Mononuclear cell (primary cell): ENCODE measurements around the gene MAGEA11. TPM values are rescaled to one million over a fixed set of nuclear protein-coding genes. Genes with fewer than 3 reads are reported as not detected.
"Not testable (repeated sequence)": the region's sequence is repeated elsewhere in the genome, so short reads cannot be mapped to it uniquely, and the experiment has no call there.

Experiments used
- H3K27me3 ChIP-seq: 2 replicates; pipeline ENCODE4 v1.6.0; 2011; ENCODE audit warnings: low read length, control low read depth; ENCODE audit not compliant: insufficient read depth
- H3K4me1 ChIP-seq: 2 replicates; pipeline ENCODE4 v1.5.1; 2011; ENCODE audit warnings: mild to moderate bottlenecking, low read length, control low read depth; ENCODE audit not compliant: insufficient read depth
- H3K4me3 ChIP-seq: 2 replicates; pipeline ENCODE4 v1.5.1; 2011; ENCODE audit warnings: mild to moderate bottlenecking, low read length, moderate library complexity
- H3K9me3 ChIP-seq: 2 replicates; pipeline ENCODE4 v1.5.1; 2011; ENCODE audit warnings: low read depth, mild to moderate bottlenecking, control low read depth, low read length
- total RNA-seq: library from RNA; depleted of rRNA; stranded (reverse); fragments of >200 nt; gene quantifications from one replicate; pipeline ENCODE4 v1.2.3, GENCODE V29; 2012

The MAGEA11 gene
- total RNA-seq, 1 donor, result not detected

DNA sequence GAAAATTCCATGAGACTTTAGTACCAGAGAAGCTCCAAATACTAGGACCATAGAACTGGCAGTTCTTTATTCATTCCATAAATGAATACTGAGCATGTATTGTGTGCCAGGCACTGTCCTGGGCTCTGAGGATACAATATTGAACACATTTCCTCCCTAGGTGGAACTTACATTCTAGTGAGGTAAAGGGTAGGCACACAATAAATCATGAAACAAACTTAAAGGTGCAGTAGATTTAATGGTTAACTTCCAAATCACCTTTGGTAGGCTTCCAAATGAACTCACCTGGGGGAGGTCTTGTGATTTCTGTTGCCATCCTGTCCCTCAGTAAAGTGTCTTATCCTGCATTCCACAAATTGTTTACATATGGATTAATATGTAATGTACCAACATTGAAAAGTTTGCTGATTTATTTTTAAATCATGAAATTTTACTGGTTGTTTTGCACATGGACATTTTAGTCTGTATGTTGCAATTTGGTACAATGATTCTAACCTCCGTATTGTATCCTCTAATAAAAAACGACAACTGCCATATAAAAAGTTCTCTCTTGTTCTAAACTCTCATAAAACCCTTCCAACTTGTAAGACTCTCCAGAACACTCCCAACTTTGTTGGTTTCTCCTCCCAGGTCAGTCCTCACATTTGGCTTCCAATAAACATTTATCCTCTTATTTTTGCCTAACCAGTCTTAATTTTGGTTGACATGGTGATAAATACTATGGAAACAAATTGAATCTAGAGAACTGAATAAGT is 4.5 kb upstream of the MAGEA11 start:
- Histone ChIP-seq H3K27me3 (no peaks in the 10 kb centered on the region), H3K9me3 (no peaks in the 10 kb centered on the region), H3K4me1 (no peaks in the 10 kb centered on the region), H3K4me3 (no peak overlapping the region)

DNA sequence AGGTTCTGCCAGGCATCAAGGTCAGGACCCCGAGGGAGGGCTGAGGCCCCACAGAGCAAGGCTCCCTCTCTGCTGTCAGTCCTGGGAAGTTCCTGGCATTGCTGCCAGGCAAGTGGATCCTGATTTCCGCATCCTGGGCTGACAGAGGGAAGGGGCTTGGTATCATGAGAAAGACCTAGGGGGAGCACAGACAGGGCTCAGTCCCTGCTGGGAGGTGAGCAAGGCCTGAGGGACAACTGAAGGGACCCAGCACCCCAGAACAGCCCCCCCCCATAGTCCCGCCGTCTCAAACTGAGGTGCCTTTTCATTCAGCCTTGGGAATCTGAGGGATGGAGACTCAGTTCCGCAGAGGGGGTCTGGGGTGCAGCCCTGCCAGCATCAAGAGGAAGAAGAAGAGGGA is 971 bp downstream of the MAGEA11 start:
- no peaks in the 10 kb centered on the region for H3K4me1 ChIP-seq
- no peaks in the 10 kb centered on the region for H3K27me3 ChIP-seq
- no peaks in the 10 kb centered on the region for H3K9me3 ChIP-seq
- no peak overlapping the region for H3K4me3 ChIP-seq

DNA sequence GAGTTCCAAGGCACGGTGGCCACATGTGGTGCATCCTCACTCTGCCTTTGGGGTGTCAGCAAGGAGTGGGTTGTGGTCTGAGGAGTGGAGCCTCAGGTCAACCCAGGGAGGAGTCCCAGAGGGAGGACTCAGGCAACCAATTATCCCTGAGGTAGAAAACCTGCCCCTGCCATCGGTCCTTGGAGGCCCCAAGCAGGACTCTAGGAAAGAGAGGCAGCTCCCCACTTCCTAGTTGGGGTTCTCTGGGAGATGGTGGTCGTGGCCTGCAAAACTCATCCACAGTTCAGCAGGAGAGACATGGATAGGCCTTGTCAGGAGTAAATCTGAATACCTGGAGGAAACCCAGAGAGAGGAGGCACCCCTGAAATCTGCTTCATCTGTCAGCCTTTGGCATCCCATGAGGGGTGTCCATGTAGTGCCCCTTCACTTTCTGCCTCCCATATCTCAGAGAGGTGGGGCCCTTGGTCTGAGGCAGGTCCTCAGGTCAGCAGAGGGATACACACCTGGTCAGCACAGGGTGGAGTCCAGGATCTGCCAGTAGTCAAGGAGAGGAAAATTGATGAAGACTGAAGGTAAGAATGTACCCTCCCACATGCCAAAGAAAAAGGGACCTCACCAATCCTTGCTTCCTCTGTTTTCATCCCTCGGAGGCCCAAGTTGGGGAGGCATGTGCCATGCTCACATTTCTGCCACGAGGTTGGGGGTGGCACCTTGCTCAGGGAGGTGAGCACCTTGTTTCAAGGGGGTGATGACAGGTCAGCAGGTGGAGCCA is 1.6 kb downstream of the MAGEA11 start:
- Histone ChIP-seq H3K4me3 (no peak overlapping the region), H3K4me1 (no peaks in the 10 kb centered on the region), H3K27me3 (no peaks in the 10 kb centered on the region), H3K9me3 (no peaks in the 10 kb centered on the region)

DNA sequence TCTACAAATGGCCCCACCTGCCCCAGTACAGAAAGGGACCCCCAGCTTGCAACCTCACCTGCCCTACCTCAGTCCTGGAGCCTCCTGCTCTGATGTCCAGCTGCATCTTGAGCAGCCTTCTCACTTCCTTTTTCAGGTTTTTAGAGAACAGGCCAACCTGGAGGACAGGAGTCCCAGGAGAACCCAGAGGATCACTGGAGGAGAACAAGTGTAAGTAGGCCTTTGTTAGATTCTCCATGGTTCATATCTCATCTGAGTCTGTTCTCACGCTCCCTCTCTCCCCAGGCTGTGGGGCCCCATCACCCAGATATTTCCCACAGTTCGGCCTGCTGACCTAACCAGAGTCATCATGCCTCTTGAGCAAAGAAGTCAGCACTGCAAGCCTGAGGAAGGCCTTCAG is 3.6 kb downstream of the MAGEA11 start:
- Histone ChIP-seq H3K4me3 (no peak overlapping the region), H3K9me3 (no peaks in the 10 kb centered on the region), H3K4me1 (no peaks in the 10 kb centered on the region), H3K27me3 (no peaks in the 10 kb centered on the region)

DNA sequence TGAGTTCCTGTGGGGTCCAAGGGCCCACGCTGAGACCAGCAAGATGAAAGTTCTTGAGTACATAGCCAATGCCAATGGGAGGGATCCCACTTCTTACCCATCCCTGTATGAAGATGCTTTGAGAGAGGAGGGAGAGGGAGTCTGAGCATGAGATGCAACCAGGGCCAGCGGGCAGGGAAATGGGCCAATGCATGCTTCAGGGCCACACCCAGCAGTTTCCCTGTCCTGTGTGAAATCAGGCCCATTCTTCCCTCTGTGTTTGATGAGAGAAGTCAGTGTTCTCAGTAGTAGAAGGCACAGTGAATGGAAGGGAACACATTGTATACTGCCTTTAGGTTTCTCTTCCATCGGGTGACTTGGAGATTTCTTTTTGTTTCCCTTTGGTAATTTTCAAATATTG is 4.8 kb downstream of the MAGEA11 start:
- H3K4me3 ChIP-seq, result no peak overlapping the region
- no peaks in the 10 kb centered on the region for H3K27me3 ChIP-seq
- H3K9me3 ChIP-seq, result no peaks in the 10 kb centered on the region
- H3K4me1 ChIP-seq, result no peaks in the 10 kb centered on the region

DNA sequence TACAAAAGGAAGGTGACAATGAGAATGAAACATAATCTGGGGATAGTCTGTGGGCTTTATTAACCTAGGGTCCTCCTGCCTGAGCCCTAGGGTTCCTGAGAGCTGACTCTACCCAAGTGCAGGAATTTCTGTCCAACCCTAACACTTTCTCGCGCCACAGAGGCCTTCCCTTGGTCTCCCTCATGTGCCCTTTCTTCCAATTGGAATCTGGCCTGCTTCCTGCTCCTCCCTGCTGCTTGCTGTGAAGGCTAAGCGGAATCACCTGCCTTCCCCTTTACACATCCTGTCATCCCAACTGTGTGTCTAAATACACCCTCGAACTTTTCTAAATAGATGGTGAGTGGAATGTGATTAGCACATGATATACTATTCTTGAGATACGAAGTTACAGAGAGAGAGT is 5.9 kb downstream of the MAGEA11 start:
- Histone ChIP-seq H3K4me3 (no peak overlapping the region), H3K9me3 (no peaks in the 10 kb centered on the region), H3K27me3 (no peaks in the 10 kb centered on the region), H3K4me1 (no peaks in the 10 kb centered on the region)

DNA sequence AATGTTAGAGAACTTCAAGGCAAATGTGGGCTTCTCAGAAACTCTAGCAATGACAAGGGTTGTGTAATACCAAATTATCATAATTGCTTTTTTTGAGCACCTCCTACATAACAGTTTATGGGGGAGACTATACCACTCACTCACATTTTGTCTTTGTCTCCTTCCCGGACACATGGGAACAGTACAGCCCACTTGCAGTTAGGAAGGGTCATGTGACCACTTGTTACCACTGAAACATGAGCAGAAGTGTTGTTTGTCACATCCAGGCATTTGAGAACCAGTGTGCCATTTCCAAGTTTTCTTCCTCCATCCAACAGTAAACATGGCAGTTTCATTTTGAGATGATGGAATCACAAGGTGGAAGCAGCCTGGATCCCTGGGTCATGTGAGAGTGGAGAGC is 6.9 kb downstream of the MAGEA11 start:
- no peak overlapping the region for H3K4me3 ChIP-seq
- no peaks in the 10 kb centered on the region for H3K9me3 ChIP-seq
- no peaks in the 10 kb centered on the region for H3K4me1 ChIP-seq

DNA sequence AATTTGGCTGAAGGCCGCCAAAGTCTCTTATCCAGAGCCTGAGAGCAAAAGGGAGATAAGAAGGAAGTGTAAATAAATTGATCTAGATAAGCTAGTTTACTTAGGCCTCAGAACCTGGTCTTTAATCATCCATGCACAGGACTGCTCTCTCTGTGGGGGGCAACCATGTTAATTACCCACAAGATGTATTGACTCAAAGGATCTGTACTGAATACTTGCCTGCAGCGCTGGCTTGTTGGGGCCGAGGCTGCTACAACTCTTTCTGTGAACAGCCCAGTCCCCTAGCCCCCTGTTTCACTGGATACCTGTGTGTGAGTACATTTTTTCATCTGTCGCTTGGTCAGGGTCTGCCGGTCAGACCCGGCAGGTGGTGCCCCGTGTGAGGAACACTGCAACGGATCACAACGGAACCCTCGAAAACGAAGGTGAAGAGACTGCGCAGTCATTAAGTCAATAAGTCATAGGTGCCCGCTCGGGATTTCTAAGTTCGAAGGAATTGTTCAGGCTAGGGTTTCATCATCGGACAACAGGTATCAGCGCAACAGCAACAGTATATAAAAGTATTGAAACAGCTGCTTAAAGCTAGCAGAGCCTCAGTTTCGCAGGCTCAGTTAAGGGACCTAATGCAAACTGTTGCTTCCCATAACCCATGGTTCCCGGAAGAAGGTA is 8.3 kb downstream of the MAGEA11 start:
- H3K27me3 ChIP-seq, result no peaks in the 10 kb centered on the region
- no peak overlapping the region for H3K4me3 ChIP-seq
- H3K9me3 ChIP-seq, result no peaks in the 10 kb centered on the region
- H3K4me1 ChIP-seq, result no peaks in the 10 kb centered on the region

More for the DNA sequence above, 6.9 kb downstream of the MAGEA11 start:
- no peaks in the 10 kb centered on the region for H3K27me3 ChIP-seq

DNA sequence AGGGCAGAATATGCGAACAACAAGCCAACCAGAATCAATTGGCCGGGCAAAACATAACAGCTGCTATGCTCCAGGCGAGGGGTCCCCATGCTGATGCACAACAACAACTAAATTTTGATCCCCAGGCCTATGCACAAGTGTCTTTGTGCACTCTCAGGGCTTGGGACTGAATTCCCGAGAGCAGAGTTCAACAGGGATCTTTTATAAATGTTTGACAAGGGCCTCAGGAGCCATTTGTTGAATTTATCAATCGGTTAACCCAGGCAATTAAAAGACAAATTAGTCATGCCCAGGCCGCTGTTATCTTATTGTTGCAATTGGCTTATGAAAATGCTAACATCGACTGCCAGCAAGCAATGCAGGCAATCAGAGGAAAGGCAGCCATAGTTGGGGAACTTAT is 9.4 kb downstream of the MAGEA11 start:
- not testable (repeated sequence) for H3K4me1 ChIP-seq, H3K4me3 ChIP-seq, H3K9me3 ChIP-seq, H3K27me3 ChIP-seq

DNA sequence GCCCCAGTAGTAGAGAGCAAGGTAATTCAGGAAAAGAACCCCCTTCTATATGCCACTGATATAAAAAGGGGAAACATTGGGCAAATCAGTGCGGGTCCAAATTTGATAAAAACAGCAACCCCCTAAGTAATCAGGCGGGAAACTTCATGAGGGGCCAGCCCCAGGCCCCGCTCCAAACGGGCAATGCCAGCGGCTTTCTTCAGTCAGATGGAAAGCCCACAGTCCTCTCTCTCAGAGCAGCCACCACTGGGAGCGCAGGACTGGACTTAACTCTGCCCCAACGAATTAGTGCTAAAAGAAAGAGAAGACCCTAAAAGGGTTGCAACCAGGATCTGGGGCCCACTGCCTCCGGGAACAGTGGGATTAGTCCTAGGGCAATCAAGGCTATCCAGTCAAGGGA is 9.9 kb downstream of the MAGEA11 start:
- Histone ChIP-seq H3K4me1 (no peaks in the 10 kb centered on the region), H3K27me3 (no peaks in the 10 kb centered on the region), H3K9me3 (no peaks in the 10 kb centered on the region), H3K4me3 (no peak overlapping the region)

DNA sequence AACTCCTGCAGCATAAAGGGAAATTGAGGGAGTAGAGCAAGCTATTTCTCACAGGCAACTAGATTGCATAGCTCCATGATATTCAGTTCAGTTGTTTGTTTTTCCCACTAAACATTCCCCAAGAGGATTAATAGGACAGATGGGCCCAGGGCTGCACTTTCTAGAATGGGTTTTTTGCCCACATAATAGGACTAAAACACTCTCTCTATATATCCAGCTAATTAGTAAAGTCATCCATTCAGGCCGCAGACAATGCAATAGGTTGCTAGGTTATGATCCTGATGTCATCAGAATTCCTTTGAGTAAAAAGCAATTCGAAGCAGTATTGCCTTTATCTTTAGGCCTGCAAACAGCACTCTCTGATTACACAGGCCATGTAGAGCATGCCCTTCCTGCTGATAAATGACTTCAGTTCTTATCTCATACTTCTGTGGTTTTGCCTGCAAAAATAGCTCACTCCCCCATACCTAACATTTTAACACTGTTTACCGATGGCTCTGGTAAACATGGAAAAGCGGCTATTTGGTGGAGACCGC is 11.8 kb downstream of the MAGEA11 start:
- not testable (repeated sequence) for H3K4me1 ChIP-seq, H3K4me3 ChIP-seq, H3K9me3 ChIP-seq, H3K27me3 ChIP-seq

DNA sequence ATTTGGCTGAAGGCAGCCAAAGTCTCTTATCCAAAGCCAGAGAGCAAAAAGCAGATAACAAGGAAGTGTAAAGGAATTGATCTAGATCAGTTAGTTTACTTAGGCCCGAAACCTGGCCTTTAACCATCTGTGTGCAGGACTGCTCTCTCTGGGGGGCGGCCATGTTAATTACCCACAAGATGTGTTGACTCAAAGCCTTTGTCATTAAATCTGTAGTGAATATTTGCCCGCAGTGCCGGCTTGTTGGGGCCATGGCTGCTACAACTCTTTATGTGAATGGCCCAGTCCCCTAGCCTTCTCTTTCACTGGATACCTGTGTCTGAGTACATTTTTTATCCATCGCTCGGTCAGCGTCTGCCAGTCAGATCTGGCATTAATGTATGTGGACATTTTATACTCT is 15.4 kb downstream of the MAGEA11 start:
- H3K9me3 ChIP-seq, H3K4me3 ChIP-seq, H3K4me1 ChIP-seq, H3K27me3 ChIP-seq: not testable (repeated sequence)

DNA sequence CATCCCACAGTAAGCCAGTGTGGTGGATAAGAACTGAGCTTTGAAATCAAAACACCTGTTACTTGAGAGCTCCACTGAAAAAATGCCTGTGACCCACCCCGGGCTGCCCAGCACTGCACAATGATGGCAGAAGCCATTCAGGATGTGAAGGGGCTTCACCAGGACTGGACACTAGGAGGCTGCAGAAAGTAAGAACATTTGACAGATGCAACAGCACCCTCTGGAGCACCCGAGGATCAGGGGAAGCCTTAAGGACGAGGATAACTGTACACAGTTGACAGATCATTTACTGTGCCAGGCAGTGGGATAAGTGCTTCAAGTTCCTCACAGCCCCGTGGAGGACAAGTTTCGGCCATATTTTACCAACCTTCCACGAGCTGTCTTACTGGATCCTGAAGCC is 30.4 kb downstream of the MAGEA11 start:
- H3K4me3 ChIP-seq, H3K4me1 ChIP-seq, H3K9me3 ChIP-seq, H3K27me3 ChIP-seq: not testable (repeated sequence)

DNA sequence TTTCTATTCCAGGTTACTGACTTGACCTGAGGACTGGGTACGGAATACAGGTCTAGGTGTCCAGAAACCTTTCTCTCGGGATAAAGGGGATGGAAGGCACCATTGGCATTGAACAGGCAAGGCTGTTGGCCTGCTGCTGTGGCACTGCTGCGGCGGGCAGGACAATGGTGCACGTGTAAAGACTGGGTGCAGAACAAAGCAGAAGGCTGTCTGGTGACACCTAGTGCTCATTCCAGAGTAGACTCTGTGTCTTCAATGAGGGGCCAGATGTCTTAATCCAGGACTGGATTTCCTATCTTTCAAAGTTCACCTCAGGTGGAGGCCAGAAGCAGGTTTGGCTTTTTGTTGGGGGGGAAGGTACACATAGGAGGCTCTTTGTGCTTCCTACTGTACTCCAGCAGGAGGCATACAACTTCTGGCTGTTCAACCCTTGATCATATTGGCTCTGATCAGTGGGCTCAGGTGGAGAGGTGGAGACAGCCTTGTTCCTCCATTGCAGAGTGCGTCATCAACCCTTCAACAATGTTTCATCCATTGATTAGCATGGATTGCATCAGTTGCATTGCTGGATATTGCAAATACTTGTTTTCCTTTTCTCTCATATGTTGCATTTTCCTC is 34.6 kb downstream of the MAGEA11 start:
- H3K9me3 ChIP-seq, H3K4me1 ChIP-seq, H3K4me3 ChIP-seq, H3K27me3 ChIP-seq: not testable (repeated sequence)
